ENCODE data around the gene SALL3. TPM values are rescaled to one million over a fixed set of nuclear protein-coding genes. Genes with fewer than 3 reads are reported as not detected.

SALL3 gene
- total and polyA plus RNA-seq, 2 of the 8 experiments (the other 6 are each of a cell fraction or from before 2014, with no cell fraction given): 10.5 to 46.4 TPM

DNA sequence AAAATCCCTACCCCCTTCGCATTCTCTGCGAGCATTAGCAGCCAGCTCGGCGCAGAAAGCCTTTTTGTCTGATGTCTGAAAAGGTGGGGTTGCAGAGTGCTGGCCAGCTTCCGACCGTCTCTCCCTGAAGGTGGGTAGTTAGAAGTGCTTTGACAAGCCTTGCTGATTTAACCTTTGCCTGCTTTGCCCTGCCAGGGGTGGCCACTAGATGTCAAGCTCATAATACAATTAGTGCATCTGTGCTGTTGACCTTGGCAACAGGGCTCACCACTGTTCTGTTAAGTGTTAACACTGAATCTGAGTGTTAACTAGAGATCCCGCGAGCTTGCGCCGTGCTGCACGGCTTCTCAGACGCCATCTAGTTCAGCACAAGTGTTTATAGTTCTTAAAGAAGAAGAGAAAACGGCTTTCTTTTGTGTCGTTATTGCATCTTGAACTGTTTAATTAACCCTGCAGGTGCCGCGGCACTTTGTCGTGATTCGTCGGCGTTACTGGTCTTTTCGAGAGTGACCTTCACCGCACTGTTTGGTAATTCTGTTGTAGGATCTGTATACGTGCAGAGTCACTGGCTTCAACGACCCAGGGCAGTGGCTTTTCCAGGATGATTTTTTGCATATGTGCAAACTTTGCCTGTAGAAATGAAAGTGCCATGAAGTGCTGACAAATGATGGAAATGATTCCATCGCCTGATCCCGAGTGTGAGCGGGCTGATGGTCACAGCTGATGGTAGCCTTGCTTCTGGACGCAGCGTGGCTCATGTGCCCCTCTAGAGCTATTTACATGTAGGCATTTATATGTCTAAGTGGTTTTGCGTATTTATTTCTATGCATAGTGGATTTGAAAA lies 5.5 kb downstream of the SALL3 start (continued):
- no peak for TF ChIP-seq TEAD4 (IDR thresholded peaks at IDR 0.05; ENCODE audit: low read depth, low read length)
- no peak for TF ChIP-seq CBX5 (IDR thresholded peaks at IDR 0.05; ENCODE audit: low read depth, low read length)
- no peak for TF ChIP-seq CHD1 (IDR thresholded peaks at IDR 0.05; ENCODE audit: low read depth, low read length)
- peak; percentile 68 to 71 for TF ChIP-seq RAD21 (IDR thresholded peaks at IDR 0.05 in 1 of 2, conservative IDR thresholded peaks at IDR 0.05 in 1 of 2; ENCODE audit: low read depth in 2 of 2, low read length in 2 of 2)
- no peak for TF ChIP-seq POU5F1 (IDR thresholded peaks at IDR 0.05; ENCODE audit: low read depth, low read length)
- no peak; the same call in 1 of the 2 replicates for TF ChIP-seq TBP (IDR thresholded peaks at IDR 0.05; ENCODE audit: low read depth, low read length)
- TF ChIP-seq TAF1 (IDR thresholded peaks at IDR 0.05; ENCODE audit: low read depth, low read length): 0 out of 2 replicates have a peak, but pooled peaks have one; percentile 30
- TF ChIP-seq TAF7 (optimal IDR thresholded peaks at IDR 0.05; ENCODE audit: borderline replicate concordance, low read depth, low read length): peak; percentile 25
- TF ChIP-seq HDAC6 (IDR thresholded peaks at IDR 0.05; ENCODE audit: low read depth, low read length): no peak
- no peak for TF ChIP-seq CREB1 (IDR thresholded peaks at IDR 0.05)
- TF ChIP-seq NANOG (IDR thresholded peaks at IDR 0.05; ENCODE audit: insufficient read depth, low read depth, low read length, poor library complexity, severe bottlenecking): no peak
- TF ChIP-seq GABPA (IDR thresholded peaks at IDR 0.05; ENCODE audit: borderline replicate concordance, insufficient read depth, low read length): no peak
- no peak for TF ChIP-seq BACH1 (IDR thresholded peaks at IDR 0.05; ENCODE audit: low read length)
- TF ChIP-seq HDAC2 (IDR thresholded peaks at IDR 0.05; ENCODE audit: borderline replicate concordance in 1 of 2, low read depth in 2 of 2, low read length in 2 of 2): no peak
- TF ChIP-seq MAFK (IDR thresholded peaks at IDR 0.05; ENCODE audit: low read depth, low read length): no peak
- TF ChIP-seq EZH2 (IDR thresholded peaks at IDR 0.05; ENCODE audit: low read depth, low read length, severe bottlenecking): peak; percentile 18
- TF ChIP-seq POLR2AphosphoS5 (IDR thresholded peaks at IDR 0.05; ENCODE audit: low read depth, low read length): peak; percentile 55; the same call in 1 of the 2 replicates
- TF ChIP-seq SRF (IDR thresholded peaks at IDR 0.05; ENCODE audit: low read depth, low read length): no peak
- TF ChIP-seq, protein P1, sequence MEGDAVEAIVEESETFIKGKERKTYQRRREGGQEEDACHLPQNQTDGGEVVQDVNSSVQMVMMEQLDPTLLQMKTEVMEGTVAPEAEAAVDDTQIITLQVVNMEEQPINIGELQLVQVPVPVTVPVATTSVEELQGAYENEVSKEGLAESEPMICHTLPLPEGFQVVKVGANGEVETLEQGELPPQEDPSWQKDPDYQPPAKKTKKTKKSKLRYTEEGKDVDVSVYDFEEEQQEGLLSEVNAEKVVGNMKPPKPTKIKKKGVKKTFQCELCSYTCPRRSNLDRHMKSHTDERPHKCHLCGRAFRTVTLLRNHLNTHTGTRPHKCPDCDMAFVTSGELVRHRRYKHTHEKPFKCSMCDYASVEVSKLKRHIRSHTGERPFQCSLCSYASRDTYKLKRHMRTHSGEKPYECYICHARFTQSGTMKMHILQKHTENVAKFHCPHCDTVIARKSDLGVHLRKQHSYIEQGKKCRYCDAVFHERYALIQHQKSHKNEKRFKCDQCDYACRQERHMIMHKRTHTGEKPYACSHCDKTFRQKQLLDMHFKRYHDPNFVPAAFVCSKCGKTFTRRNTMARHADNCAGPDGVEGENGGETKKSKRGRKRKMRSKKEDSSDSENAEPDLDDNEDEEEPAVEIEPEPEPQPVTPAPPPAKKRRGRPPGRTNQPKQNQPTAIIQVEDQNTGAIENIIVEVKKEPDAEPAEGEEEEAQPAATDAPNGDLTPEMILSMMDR (IDR thresholded peaks at IDR 0.05; ENCODE audit: control extremely low read depth in 1 of 3, insufficient read depth in 1 of 3, low read depth in 1 of 3, low read length in 3 of 3): peak; percentile 44 to 80 (median 56)
- TF ChIP-seq CEBPB (IDR thresholded peaks at IDR 0.05; ENCODE audit: low read depth, low read length): no peak
- no peak for TF ChIP-seq TCF12 (IDR thresholded peaks at IDR 0.05; ENCODE audit: low read depth, low read length)
- TF ChIP-seq SUZ12 (IDR thresholded peaks at IDR 0.05; ENCODE audit: low read length): no peak

All from H1 (cell line).